Kidney epithelial cell (primary cell): ENCODE measurements around the gene MPDU1. TPM values are rescaled to one million over a fixed set of nuclear protein-coding genes. Genes with fewer than 3 reads are reported as not detected.

Experiments
- DNase-seq: peaks from one replicate; pipeline ENCODE4 v3.0.0-alpha.2; 2010; ENCODE audit warnings: low read depth
- H3K27me3 ChIP-seq: 2 replicates; pipeline ENCODE4 v1.6.0; 2011; ENCODE audit warnings: low read length; ENCODE audit not compliant: control insufficient read depth, insufficient read depth
- H3K36me3 ChIP-seq: 2 replicates; pipeline ENCODE4 v1.5.1; 2011; ENCODE audit warnings: low read length; ENCODE audit not compliant: control insufficient read depth, insufficient read depth
- H3K4me3 ChIP-seq: 2 replicates; pipeline ENCODE4 v1.5.1; 2011; ENCODE audit warnings: low read depth, mild to moderate bottlenecking, control low read depth, low read length
- CTCF ChIP-seq: IDR thresholded peaks from 2 replicates; pipeline ENCODE4 v1.5.1; 2011; ENCODE audit warnings: mild to moderate bottlenecking, moderate library complexity, low read length, control low read depth, inconsistent platforms; ENCODE audit not compliant: insufficient read depth, poor library complexity, severe bottlenecking
- total RNA-seq: library from RNA; depleted of rRNA; stranded (reverse); fragments of >200 nt; gene quantifications from 2 replicates; pipeline ENCODE4 v1.2.3, GENCODE V29; 2015

MPDU1 gene
- total RNA-seq, 1 donor from 2014 or later, result 187 TPM

DNA sequence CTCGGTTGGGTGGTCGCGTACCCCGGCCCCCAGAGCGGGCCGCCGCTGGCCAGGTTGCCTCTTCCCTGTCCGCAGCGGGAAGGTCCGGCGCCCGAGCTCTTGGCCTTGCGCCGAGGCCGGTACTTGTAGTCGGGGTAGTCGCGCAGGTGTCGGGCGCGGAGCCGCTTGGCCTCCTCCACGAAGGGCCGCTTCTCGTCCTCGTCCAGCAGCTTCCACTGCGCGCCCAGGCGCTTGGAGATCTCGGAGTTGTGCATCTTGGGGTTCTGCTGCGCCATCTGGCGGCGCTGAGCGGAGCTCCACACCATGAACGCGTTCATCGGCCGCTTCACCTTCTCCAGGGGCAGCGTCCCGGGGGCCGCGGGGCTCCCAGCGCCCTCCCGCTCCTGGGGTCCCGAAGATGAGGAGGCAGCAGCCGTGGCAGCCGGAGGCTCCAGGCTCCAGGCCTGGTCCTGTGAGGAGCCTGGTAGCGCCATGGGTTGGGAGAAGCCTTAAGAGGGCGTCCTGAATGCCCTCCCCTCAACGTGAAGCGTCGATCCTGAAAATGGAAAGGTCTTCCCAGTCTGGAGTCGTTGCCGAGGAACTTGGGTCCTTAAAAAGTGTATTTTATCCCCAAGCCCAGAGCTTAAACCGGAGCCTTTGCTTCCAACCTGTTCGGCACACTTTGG, 5.7 kb downstream of the MPDU1 start:
- DNase-seq, result no peak
- no peaks in the 10 kb centered on the region for H3K27me3 ChIP-seq
- TF ChIP-seq CTCF, result peak; percentile 88
- H3K36me3 ChIP-seq, result peaks cover 9% of the 10 kb centered on the region
- peak overlapping the region; percentile 19 for H3K4me3 ChIP-seq

DNA sequence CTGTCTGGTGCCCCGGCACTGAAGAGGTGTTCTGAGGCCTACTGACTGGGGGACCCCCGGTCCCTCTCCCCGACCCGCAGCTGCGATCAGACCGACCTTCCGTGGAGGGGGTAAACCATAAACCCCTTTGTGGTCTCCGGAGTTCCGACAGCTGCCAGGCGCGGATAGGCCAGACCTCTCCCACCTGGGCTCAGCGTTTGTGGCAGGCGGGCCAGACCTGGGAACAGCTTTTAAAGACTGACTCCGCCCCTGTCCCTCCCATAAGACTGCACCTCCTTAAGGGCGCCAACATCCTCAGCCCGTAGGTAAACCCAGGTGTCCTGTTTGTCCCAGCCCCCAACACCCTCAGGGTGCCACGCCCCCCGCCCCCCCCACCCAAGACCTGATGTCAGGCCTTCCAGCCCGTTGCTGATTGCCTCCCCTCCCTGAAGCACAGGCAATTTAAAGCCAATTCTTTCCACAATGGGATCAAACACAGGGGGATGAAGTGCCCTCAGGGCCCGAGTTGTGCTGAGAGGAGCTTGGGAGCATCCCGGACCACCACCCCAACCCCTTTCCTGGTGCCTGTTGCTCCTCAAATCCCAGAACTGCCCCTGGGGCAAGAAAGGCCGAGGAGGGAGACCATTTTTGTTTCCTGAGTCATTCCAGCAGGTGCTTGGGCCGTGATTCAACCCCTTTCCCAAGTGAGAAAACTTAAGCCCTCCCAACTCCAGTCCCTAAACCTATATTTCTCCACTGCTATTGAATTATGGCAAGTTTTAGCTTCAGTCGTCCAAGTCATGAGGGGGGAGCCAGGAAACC, 6.4 kb downstream of the MPDU1 start, which contains the start of gene SOX15:
Gene SOX15 (minus strand): TSS at position 204 of the 801 bp plus-strand sequence. CDS start 418 bp downstream, outside the sequence.
- no peak for DNase-seq
- Histone ChIP-seq H3K27me3 (no peaks in the 10 kb centered on the region), H3K4me3 (peak within 1 kb of the TSS; percentile 19), H3K36me3 (peaks cover 9% of the 10 kb centered on the region)
- TF ChIP-seq CTCF, result no peak

DNA sequence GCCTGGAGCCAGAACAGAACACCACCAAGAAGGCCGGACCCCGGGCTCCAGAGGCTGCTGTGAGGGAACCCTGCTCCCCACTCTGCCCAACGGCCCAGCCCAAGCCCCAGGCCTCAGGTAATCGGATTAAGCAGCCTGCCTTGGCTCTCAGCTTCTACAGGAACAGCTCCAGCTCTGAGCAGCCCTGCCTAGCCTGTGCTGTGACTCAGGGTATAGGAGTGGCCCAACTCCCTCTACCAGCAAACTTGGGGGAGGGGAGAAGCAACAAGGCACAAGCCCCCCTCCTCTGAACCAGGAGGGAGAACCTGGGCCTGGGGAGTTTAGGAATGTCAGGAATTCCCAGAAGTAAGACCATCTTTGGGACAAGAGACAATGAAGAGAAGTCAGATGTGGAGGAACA, 7.1 kb downstream of the MPDU1 start:
- no peaks in the 10 kb centered on the region for H3K27me3 ChIP-seq
- H3K4me3 ChIP-seq, result no peak overlapping the region
- no peak for TF ChIP-seq CTCF
- H3K36me3 ChIP-seq, result peaks cover 8% of the 10 kb centered on the region
- no peak for DNase-seq

GRCh38 chr17:7591596-7591995, 7.9 kb downstream of the MPDU1 start:
- H3K36me3 ChIP-seq, result peaks cover 5% of the 10 kb centered on the region
- H3K4me3 ChIP-seq, result no peak overlapping the region
- no peaks in the 10 kb centered on the region for H3K27me3 ChIP-seq
- DNase-seq, result no peak
- no peak for TF ChIP-seq CTCF

- TF ChIP-seq CTCF, result no peak
- no peak overlapping the region for H3K4me3 ChIP-seq
- no peak for DNase-seq
- H3K27me3 ChIP-seq, result no peaks in the 10 kb centered on the region
- peaks cover 5% of the 10 kb centered on the region for H3K36me3 ChIP-seq
These were observed 8.9 kb downstream of the MPDU1 start for GRCh38 chr17:7592422-7593021.
